Gastrocnemius medialis (tissue), 4 donors: Measurements from ENCODE around the gene PGAP3.

Experiments used
- CTCF ChIP-seq, 5 experiments: fragments of 450-650 bp in 3 of 5; fragments of 200-600 bp in 2 of 5; sonication (generic) in 2 of 5; IDR thresholded peaks in 4 of 5; conservative IDR thresholded peaks in 1 of 5; 1 replicate in 4 of 5; 2 replicates in 1 of 5; pipeline ENCODE4 v1.5.1; 2016 to 2019; ENCODE audit warnings: antibody characterized with exemption in 5 of 5, mild to moderate bottlenecking in 3 of 5, moderate library complexity in 3 of 5
- POLR2A ChIP-seq, 2 donors: fragments of 450-650 bp; IDR thresholded peaks; one replicate each; pipeline ENCODE4 v1.6.1; 2017; ENCODE audit warnings: antibody characterized with exemption in 2 of 2, mild to moderate bottlenecking in 2 of 2, moderate library complexity in 2 of 2

DNA sequence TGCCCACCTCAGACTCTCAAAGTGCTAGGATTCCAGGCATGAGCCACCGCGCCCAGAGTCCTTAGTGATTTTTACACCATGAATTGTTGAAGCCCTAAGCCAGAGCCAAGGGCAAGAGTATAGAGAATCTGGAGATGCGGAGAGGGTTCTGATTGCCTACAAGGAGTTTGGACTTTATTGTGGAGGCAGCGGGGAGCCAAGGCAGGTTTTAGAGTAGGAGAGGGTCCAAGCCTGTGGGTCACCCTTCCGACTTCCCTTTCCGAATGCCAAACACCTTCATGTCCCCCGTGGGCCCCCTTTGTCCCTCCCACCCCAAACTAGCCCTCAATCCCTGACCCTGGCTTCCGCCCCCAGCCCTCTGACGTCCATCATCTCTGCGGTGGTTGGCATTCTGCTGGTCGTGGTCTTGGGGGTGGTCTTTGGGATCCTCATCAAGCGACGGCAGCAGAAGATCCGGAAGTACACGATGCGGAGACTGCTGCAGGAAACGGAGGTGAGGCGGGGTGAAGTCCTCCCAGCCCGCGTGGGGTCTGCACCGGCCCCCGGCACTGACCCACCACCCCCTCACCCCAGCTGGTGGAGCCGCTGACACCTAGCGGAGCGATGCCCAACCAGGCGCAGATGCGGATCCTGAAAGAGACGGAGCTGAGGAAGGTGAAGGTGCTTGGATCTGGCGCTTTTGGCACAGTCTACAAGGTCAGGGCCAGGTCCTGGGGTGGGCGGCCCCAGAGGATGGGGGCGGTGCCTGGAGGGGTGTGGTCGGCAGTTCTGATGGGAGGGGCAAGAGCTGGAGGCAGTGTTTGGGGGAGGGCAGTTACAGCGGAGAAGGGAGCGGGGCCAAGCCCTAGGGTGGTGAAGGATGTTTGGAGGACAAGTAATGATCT, 35.4 kb upstream of the PGAP3 start:
- TF ChIP-seq CTCF (IDR thresholded peaks at IDR 0.05 in 4 of 5, conservative IDR thresholded peaks at IDR 0.05 in 1 of 5): no peak
- TF ChIP-seq POLR2A (IDR thresholded peaks at IDR 0.05): no peak
